Prostate gland (tissue), 2 donors: Measurements from ENCODE around the gene PARK7. TPM values are rescaled to one million over a fixed set of nuclear protein-coding genes. Genes with fewer than 3 reads are reported as not detected.

Experiments used
- DNase-seq: peaks from one replicate; pipeline ENCODE4 v3.0.0-alpha.2; 2019; ENCODE audit warnings: low spot score
- H3K27ac ChIP-seq, 2 donors: fragments of 200-600 bp; sonication (generic); 2 replicates each; pipeline ENCODE4 v1.5.1; 2017 to 2019
- H3K27me3 ChIP-seq: fragments of 200-600 bp; sonication (generic); replicated peaks from 2 replicates; pipeline ENCODE4 v1.5.1; 2019; ENCODE audit not compliant: insufficient read depth
- H3K36me3 ChIP-seq, 2 donors: fragments of 200-600 bp; sonication (generic); 1 replicate in 1 of 2; 2 replicates in 1 of 2; pipeline versions ENCODE4 v1.5.1 to v1.8.1; 2017 to 2019
- H3K4me1 ChIP-seq: fragments of 200-600 bp; sonication (generic); replicated peaks from 2 replicates; pipeline ENCODE4 v1.5.1; 2019
- H3K4me3 ChIP-seq, 2 donors: fragments of 200-600 bp; sonication (generic); 2 replicates each; pipeline ENCODE4 v1.5.1; 2017 to 2019
- H3K9me3 ChIP-seq: fragments of 200-600 bp; sonication (generic); 2 replicates; pipeline ENCODE4 v1.5.1; 2017
- POLR2A ChIP-seq: fragments of 450-650 bp; IDR thresholded peaks from one replicate; pipeline ENCODE4 v1.6.1; 2016; ENCODE audit warnings: antibody characterized with exemption, mild to moderate bottlenecking
- POLR2AphosphoS5 ChIP-seq: sonication (generic); formaldehyde crosslinking; IDR thresholded peaks from one replicate; pipeline ENCODE4 v1.6.1; 2017; ENCODE audit warnings: antibody characterized with exemption
- WGBS: methylation state at CpG from one replicate; pipeline ENCODE4 v1.1.5; 2018; 5-methylcytosine and 5-hydroxymethylcytosine counted together
- intact Hi-C: fragments of 100-400 bp; cut with DNase I; formaldehyde crosslinking; loops from one replicate; pipeline ENCODE4 v1.14.2; 2022
- total RNA-seq, 2 donors: library from RNA; depleted of rRNA; stranded (reverse); fragments of >200 nt; gene quantifications; one replicate each; pipeline ENCODE4 v1.1.0, GENCODE V29; 2016
- TF ChIP-seq, protein P1 (sequence below), 4 experiments: fragments of 200-600 bp in 2 of 4; fragments of 450-650 bp in 2 of 4; sonication (generic) in 2 of 4; IDR thresholded peaks; 1 replicate in 3 of 4; 2 replicates in 1 of 4; pipeline ENCODE4 v1.5.1; 2016 to 2019; ENCODE audit warnings: antibody characterized with exemption in 4 of 4, mild to moderate bottlenecking in 2 of 4, moderate library complexity in 2 of 4

PARK7 gene
- total RNA-seq, 2 donors from 2014 or later: 156 to 284 TPM

DNA sequence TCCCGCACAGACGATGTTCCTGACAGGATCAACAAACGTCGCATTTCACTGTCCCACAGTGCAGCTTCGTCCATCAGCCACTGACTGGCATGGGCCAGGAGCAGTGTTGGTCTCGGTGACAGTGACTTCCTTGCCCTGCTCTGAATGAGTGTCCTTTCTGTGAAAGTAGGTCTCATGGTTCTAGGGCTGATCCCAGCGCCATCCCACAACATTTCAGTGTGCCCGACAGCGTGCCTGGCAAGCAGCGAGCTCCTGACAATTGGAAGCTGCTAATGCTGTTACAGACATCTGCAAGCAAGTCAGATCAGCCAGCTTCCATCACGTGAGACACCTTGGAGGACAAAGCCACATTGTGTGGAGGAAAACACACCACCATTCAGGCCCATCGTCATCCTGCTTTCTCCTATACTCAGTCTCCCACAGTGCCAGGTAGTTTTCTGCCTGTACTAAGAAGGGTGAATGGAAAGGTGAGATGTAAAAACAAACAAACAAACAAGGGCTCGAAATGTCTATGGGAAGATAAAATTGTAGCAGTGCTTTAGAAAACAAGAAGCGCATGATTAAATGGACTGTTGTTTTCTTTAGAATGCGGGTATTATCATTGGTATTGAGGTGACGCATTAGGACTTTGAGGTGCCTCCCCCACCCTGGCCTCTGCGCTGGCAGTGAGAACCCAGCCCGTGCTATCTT is 42.7 kb downstream of the PARK7 start:
- no peak for TF ChIP-seq POLR2AphosphoS5
- TF ChIP-seq, protein P1, sequence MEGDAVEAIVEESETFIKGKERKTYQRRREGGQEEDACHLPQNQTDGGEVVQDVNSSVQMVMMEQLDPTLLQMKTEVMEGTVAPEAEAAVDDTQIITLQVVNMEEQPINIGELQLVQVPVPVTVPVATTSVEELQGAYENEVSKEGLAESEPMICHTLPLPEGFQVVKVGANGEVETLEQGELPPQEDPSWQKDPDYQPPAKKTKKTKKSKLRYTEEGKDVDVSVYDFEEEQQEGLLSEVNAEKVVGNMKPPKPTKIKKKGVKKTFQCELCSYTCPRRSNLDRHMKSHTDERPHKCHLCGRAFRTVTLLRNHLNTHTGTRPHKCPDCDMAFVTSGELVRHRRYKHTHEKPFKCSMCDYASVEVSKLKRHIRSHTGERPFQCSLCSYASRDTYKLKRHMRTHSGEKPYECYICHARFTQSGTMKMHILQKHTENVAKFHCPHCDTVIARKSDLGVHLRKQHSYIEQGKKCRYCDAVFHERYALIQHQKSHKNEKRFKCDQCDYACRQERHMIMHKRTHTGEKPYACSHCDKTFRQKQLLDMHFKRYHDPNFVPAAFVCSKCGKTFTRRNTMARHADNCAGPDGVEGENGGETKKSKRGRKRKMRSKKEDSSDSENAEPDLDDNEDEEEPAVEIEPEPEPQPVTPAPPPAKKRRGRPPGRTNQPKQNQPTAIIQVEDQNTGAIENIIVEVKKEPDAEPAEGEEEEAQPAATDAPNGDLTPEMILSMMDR (IDR thresholded peaks at IDR 0.05): no peak
- no peak for TF ChIP-seq POLR2A
- peak overlapping the region; percentile 67 to 78 for H3K27ac ChIP-seq
- DNase-seq: peak; percentile 74
- no peaks in the 10 kb centered on the region for H3K36me3 ChIP-seq
- H3K4me1 ChIP-seq: peaks cover 10% of the 10 kb centered on the region
- 24% methylated on average over 18 of the region's 18 CpGs for WGBS
- intact Hi-C loops: no loop called here
- no peak overlapping the region for H3K4me3 ChIP-seq
- H3K27me3 ChIP-seq: no peaks in the 10 kb centered on the region
- no peaks in the 10 kb centered on the region for H3K9me3 ChIP-seq

DNA sequence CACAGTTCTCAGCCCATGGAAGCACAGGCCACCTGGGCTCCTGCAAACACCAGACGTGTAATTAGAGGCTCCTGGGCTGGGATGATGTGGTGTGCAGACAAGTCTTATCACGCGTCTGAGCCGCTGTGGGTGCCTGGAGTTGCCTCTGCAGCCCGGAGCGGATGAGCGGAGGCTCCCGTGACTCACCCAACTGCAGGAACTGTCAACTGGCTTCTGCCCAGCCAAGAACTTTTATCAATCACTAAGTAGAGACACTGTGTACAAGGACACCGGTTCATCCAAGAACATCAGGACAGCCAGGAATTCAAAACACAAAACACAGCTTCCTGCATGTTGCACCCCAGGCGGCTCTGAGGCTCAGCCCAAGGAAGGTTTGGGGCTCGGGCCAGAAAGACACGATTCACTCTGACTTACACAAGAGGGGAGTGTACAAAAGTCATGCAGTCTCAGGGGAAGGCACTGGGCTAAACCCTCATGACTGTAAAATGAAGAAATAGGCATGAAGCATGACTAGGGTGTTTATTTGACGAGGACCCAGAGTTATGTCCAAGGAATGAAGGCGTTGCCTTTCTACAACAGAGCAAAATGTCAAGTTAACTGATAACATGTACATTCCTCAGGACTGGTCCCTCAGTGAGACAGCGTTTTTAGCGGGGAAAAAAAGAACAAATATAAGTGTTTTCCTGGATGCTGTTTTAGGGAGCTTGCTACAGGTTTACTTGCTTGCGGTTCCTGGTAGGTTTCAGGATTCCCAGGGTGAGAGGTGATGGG is 43.5 kb downstream of the PARK7 start:
- Histone ChIP-seq H3K36me3 (no peaks in the 10 kb centered on the region), H3K9me3 (no peaks in the 10 kb centered on the region), H3K4me3 (no peak overlapping the region), H3K27ac (peak overlapping the region; percentile 67 to 78), H3K4me1 (peaks cover 10% of the 10 kb centered on the region), H3K27me3 (no peaks in the 10 kb centered on the region)
- WGBS: 11% methylated on average over 17 of the region's 17 CpGs
- TF ChIP-seq POLR2A: no peak
- TF ChIP-seq, protein P1 (IDR thresholded peaks at IDR 0.05): no peak
- peak; percentile 94 for TF ChIP-seq POLR2AphosphoS5
- DNase-seq: peak; percentile 97
- intact Hi-C loops: no loop called here

DNA sequence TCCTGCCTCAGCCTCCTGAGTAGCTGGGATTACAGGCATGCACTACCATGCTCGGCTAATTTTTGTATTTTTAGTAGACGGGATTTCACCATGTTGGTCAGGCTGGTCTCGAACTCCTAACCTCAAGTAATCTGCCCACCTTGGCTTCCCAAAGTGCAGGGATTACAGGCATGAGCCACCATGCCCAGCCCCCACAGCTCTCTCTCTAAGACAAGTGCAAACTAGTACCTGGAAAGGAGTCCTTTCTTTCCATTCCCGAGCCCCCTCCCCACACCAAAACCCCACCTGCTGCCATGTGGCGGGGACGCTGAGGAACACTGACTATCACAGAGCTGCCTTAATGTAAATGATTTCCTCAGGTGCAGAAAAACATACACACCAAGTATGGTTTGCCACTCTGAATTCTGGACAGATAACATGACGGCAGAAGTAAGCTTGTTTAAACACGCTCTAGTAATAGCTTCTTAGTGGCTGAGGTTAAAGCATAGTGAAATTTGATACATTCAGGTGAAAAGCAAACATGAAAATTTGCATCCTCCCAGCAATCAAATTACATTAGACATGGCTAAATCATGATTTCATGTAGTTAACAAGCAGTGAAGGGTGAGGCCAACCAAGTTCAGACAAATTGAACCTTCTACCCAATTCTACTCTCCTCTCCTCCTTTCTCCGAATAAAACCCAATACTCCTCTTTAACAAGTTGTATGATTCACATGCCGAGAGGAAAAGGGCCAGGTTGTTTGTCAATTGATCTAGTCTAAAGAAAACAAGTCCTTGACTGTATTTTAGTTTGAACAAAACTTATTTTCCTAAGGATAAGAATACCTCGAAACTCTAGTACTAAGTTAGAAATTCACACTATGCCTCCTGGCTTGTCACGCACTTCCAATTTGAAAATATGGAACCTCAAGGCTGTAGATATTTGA is 44.8 kb downstream of the PARK7 start:
- no peaks in the 10 kb centered on the region for H3K9me3 ChIP-seq
- TF ChIP-seq, protein P1 (IDR thresholded peaks at IDR 0.05): no peak
- TF ChIP-seq POLR2AphosphoS5: peak; percentile 79
- no peak overlapping the region for H3K4me3 ChIP-seq
- intact Hi-C loops: no loop called here
- no peaks in the 10 kb centered on the region for H3K27me3 ChIP-seq
- no peak for DNase-seq
- peak overlapping the region; percentile 67 to 78 for H3K27ac ChIP-seq
- H3K36me3 ChIP-seq: no peaks in the 10 kb centered on the region
- whole genome bisulfite sequencing: 54% methylated on average over 12 of the region's 12 CpGs
- H3K4me1 ChIP-seq: peaks cover 10% of the 10 kb centered on the region

DNA sequence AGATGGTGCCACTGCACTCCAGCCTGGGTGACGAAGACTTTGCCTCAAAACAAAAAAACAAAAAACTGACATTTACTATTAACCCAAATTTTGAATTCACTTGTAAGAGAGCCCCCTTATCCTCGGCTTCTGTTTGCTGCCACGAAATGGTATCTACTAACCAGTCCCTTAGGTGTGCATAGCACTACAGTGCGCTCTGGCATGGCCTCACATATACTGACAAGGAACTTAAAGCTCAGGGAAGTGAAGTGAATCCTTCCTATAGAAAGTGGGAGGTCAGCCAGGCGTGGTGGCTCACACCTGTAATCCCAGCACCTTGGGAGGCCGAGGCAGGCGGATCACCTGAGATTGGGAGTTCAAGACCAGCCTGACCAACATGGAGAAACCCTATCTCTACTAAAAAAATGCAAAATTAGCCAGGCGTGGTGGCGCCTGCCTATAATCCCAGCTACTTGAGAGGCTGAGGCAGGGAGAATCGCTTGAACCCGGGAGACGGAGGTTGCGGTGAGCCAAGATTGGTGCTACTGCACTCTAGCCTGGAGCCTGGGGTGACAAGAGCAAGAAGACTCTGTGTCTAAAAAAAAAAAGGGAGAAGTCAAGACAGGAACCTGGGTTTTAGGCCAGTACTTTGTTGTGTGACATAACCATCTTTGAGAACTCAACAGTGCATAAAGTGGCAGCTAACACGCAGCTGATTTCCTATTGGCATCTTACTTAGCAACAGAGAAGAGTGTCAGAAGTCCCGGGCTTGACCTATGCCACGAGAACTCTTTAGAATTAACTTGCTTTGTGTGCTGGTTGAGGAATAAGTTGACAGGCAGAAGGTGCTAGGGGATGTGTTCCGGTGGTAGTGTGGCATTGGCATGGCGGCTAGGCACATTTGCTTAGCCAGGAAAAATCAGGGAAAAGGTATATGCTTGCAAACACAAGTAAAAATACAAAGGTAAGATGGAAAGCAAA is 47.8 kb downstream of the PARK7 start:
- intact Hi-C loops: no loop called here
- no peaks in the 10 kb centered on the region for H3K9me3 ChIP-seq
- TF ChIP-seq POLR2A (no peak), POLR2AphosphoS5 (no peak)
- TF ChIP-seq, protein P1 (IDR thresholded peaks at IDR 0.05): no peak
- peaks cover 10% of the 10 kb centered on the region for H3K4me1 ChIP-seq
- H3K4me3 ChIP-seq: no peak overlapping the region
- peaks cover 8 to 12% of the 10 kb centered on the region in 2 donors for H3K36me3 ChIP-seq
- H3K27ac ChIP-seq: no peak overlapping the region
- no peaks in the 10 kb centered on the region for H3K27me3 ChIP-seq
- DNase-seq: no peak
- 95% methylated on average over 18 of the region's 18 CpGs for WGBS
